HG02870 (cell line): ENCODE measurements around the gene SLC8A3.

Experiments used
- ATAC-seq: cut with Tn5 transposase; IDR thresholded peaks from one replicate; pipeline ENCODE4 v1.9.1; 2021; ENCODE audit warnings: mild to moderate bottlenecking, moderate library complexity; ENCODE audit not compliant: unreplicated experiment

The SLC8A3 gene

GRCh38 chr14:70073924-70074566 is 114.7 kb downstream of the SLC8A3 start:
- no peak for ATAC-seq

GRCh38 chr14:70069186-70069585 is 119.6 kb downstream of the SLC8A3 start:
- ATAC-seq = no peak

- no peak for ATAC-seq
Observed at GRCh38 chr14:70067810-70068209, 120.9 kb downstream of the SLC8A3 start.

GRCh38 chr14:70064136-70064865 is 124.5 kb downstream of the SLC8A3 start:
- ATAC-seq = no peak

GRCh38 chr14:70061108-70061507 is 127.6 kb downstream of the SLC8A3 start:
- ATAC-seq = no peak

GRCh38 chr14:70059545-70059944 is 129.2 kb downstream of the SLC8A3 start:
- no peak for ATAC-seq

- ATAC-seq = no peak
Observed at GRCh38 chr14:70057519-70058136, 131.1 kb downstream of the SLC8A3 start.

GRCh38 chr14:70052990-70053389 is 135.8 kb downstream of the SLC8A3 start:
- no peak for ATAC-seq

GRCh38 chr14:70050136-70050535 is 138.6 kb downstream of the SLC8A3 start:
- no peak for ATAC-seq

GRCh38 chr14:70049605-70050004 is 139.1 kb downstream of the SLC8A3 start:
- ATAC-seq = no peak

GRCh38 chr14:70048313-70048654 is 140.5 kb downstream of the SLC8A3 start:
- ATAC-seq = no peak

GRCh38 chr14:70047598-70048312 is 141.0 kb downstream of the SLC8A3 start:
- no peak for ATAC-seq

GRCh38 chr14:70045844-70046535 is 142.8 kb downstream of the SLC8A3 start:
- ATAC-seq = no peak

- ATAC-seq = no peak
Observed at GRCh38 chr14:70045310-70045709, 143.4 kb downstream of the SLC8A3 start.

GRCh38 chr14:70043001-70043400 is 145.8 kb downstream of the SLC8A3 start:
- no peak for ATAC-seq

GRCh38 chr14:70036665-70037064 is 152.1 kb downstream of the SLC8A3 start:
- no peak for ATAC-seq

- no peak for ATAC-seq
Observed at GRCh38 chr14:70034257-70034656, 154.5 kb downstream of the SLC8A3 start.

- ATAC-seq = no peak
Observed at GRCh38 chr14:70033561-70033960, 155.2 kb downstream of the SLC8A3 start.

GRCh38 chr14:70033116-70033515 is 155.6 kb downstream of the SLC8A3 start:
- ATAC-seq = no peak

GRCh38 chr14:70032447-70032846 is 156.3 kb downstream of the SLC8A3 start:
- no peak for ATAC-seq

GRCh38 chr14:70032016-70032415 is 156.7 kb downstream of the SLC8A3 start:
- ATAC-seq = no peak
